GM08714 (cell line): Measurements from ENCODE around the gene PDGFA.

ENCODE experiments used
- H3K4me3 ChIP-seq: fragments of 200-500 bp; sonication (Bioruptor generic); 2 replicates; pipeline ENCODE4 v1.5.1; 2014; ENCODE audit warnings: mild to moderate bottlenecking, low read length, inconsistent platforms
- ZNF274 ChIP-seq: IDR thresholded peaks from 2 replicates; pipeline ENCODE4 v1.6.1; 2012; ENCODE audit warnings: mild to moderate bottlenecking, low read depth, low read length

Gene PDGFA

GRCh38 chr7:492714-493065 is 27.0 kb downstream of the PDGFA start:
- no peak for TF ChIP-seq ZNF274
- no peak overlapping the region for H3K4me3 ChIP-seq

- no peak for TF ChIP-seq ZNF274
- H3K4me3 ChIP-seq, result no peak overlapping the region
These were observed 27.5 kb downstream of the PDGFA start for GRCh38 chr7:491958-492713.

- no peak overlapping the region for H3K4me3 ChIP-seq
- no peak for TF ChIP-seq ZNF274
These were observed 28.2 kb downstream of the PDGFA start for GRCh38 chr7:491292-491957.

DNA sequence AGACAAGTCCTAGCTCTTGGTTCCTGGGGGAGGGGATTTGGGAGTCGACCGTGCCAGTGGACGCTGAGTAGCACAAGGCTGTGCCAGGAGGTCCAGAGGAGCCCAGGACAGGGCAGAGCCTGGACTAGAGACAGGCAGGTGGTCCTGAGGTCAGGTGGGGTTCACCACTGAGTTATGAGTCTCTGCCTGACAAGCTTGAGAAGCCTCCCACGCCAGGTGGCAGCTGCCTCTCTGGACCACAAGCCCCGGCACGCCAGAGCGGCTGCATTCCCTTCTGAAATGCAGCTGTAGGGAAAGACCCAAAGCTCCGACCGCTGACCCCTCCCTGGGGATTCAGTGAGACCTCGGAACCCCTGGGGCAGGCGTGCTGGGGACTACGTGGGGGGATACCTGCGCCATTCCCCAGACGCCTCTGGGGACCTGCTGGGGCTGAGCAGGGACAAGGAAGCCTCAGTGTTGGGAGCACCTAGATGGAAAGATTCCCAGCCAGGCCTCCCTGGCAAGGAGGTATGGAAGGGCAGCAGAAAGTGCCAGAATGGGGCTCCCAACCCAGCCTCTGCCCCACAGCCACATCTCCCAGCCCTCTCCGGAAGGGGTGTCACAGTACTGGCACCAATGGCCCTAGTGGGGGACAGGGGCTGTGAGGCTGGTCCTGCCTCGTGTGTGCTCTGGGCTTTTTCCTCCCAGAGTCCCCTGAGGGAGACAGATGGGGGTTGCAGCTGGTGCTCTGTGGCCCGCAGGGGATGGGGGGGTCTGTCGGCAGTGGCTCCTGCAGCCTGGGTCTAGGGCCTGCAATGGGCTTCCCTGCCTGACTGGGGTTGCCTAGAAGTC is 29.0 kb downstream of the PDGFA start:
- no peak overlapping the region for H3K4me3 ChIP-seq
- TF ChIP-seq ZNF274, result no peak

GRCh38 chr7:489876-490275 is 29.8 kb downstream of the PDGFA start:
- H3K4me3 ChIP-seq, result no peak overlapping the region
- no peak for TF ChIP-seq ZNF274

- TF ChIP-seq ZNF274, result no peak
These were observed 33.4 kb downstream of the PDGFA start for GRCh38 chr7:486216-486743.

GRCh38 chr7:485188-486081 is 34.2 kb downstream of the PDGFA start:
- TF ChIP-seq ZNF274, result no peak
- no peak overlapping the region for H3K4me3 ChIP-seq

More at GRCh38 chr7:486216-486743, 33.4 kb downstream of the PDGFA start:
- no peak overlapping the region for H3K4me3 ChIP-seq

DNA sequence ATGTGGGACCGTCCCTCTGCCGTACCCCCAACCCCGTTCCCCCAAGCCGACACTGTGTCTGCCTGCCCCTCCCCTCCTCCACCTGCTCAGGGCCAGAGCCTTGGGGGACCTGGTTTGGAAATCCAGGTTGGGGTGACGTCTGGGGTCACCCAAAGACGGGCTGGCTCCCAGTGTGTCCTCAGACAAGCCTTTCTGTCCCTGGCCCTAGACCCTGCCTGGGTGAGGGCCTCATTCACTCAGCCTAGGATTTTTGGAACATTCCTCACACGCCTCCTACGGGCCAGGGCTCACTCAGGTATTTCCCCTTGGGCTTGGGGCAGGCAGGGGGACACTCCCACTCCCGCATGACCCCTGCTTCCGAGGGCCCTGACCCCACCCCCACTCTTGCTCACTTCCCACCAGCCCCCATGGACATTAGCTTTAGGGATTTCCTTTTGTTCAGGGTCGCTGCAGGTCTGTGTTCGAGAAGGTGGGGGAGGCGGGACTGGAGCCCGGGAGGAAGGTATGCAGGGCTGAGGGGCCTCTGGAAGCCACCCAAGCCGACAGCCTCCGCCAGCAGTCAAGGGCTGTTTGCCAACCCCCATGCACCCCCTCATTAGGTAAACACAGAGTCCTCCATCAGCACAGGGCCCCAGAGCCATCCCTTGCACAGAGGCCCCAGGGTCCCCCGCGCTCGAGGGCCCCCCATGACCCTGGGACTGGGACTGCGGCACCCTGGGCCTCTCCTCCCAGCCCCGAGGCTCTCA is 35.1 kb downstream of the PDGFA start:
- no peak overlapping the region for H3K4me3 ChIP-seq
- TF ChIP-seq ZNF274, result no peak

DNA sequence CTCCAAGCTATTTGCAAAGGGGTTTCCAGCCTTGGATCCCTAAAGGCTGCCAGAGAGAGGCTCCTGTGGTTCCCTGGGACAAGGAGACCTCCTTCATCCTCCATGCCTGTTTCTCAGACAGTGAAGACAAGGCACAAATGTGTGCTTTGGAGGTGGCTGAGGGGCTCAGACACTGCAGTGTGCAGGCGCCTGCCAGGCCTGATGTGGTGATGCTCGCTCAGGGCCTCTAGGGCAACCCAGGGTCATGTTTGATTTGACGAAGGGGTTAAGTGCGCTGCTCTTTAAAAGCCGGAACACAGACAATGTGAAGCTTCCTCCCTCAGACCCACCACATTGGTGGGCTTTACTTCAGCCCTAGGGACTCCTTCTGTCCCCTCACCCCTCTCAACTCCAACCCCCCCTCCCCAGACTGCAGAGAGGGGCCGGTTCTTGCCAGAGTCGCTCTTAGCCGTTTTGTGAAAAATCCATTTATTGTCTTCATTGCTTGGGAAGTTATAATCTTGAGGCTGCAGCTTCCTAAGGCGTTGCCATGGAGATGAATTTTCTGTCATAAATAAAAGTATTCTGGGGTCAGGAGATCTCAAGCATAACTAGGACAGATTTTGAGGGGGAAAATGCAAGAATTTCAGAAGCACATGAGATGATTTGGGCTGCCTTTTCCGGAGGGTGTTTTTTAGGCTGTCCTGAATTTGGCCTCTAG is 35.8 kb downstream of the PDGFA start:
- no peak for TF ChIP-seq ZNF274
- H3K4me3 ChIP-seq, result no peak overlapping the region

GRCh38 chr7:482521-483083 is 37.0 kb downstream of the PDGFA start:
- no peak overlapping the region for H3K4me3 ChIP-seq
- TF ChIP-seq ZNF274, result no peak

GRCh38 chr7:481219-481930 is 38.3 kb downstream of the PDGFA start:
- no peak for TF ChIP-seq ZNF274
- H3K4me3 ChIP-seq, result no peak overlapping the region
